Peyer's patch (tissue), 4 donors: ENCODE measurements around the gene PDE4D. TPM values are rescaled to one million over a fixed set of nuclear protein-coding genes. Genes with fewer than 3 reads are reported as not detected.

ENCODE experiments used
- DNase-seq, 3 donors: peaks; one replicate each; pipeline ENCODE4 v3.0.0-alpha.2; 2017 to 2019
- H3K27ac ChIP-seq, 4 donors: fragments of 200-600 bp; sonication (generic); one replicate each; pipeline ENCODE4 v1.5.1; 2016 to 2019
- H3K27me3 ChIP-seq, 2 donors: fragments of 200-600 bp; sonication (generic); one replicate each; pipeline ENCODE4 v1.5.1; 2019
- H3K36me3 ChIP-seq, 3 donors: fragments of 200-600 bp; sonication (generic); one replicate each; pipeline ENCODE4 v1.5.1; 2016 to 2019
- H3K4me1 ChIP-seq, 4 donors: fragments of 200-600 bp; sonication (generic); one replicate each; pipeline ENCODE4 v1.5.1; 2016 to 2019
- H3K4me3 ChIP-seq, 4 donors: fragments of 200-600 bp; sonication (generic); 1 replicate in 3 of 4; 2 replicates in 1 of 4; pipeline ENCODE4 v1.5.1; 2016 to 2019; ENCODE audit warnings: mild to moderate bottlenecking in 1 of 4
- H3K9me3 ChIP-seq, 4 donors: fragments of 200-600 bp; sonication (generic); one replicate each; pipeline ENCODE4 v1.5.1; 2016 to 2019; ENCODE audit warnings: mild to moderate bottlenecking in 1 of 4
- CTCF ChIP-seq, 6 experiments: fragments of 450-650 bp in 4 of 6; fragments of 200-600 bp in 2 of 6; sonication (generic) in 1 of 6; IDR thresholded peaks; one replicate each; pipeline ENCODE4 v1.5.1; 2017 to 2019; ENCODE audit warnings: antibody characterized with exemption in 6 of 6, mild to moderate bottlenecking in 3 of 6, moderate library complexity in 1 of 6
- POLR2A ChIP-seq, 2 donors: fragments of 450-650 bp; IDR thresholded peaks; one replicate each; pipeline ENCODE4 v1.5.1; 2017; ENCODE audit warnings: antibody characterized with exemption in 2 of 2, mild to moderate bottlenecking in 2 of 2, moderate library complexity in 2 of 2
- total RNA-seq, 4 donors: library from RNA; depleted of rRNA; stranded (reverse); fragments of >200 nt; gene quantifications; one replicate each; pipeline ENCODE4 v1.1.0, GENCODE V29; 2016

Gene PDE4D
- total RNA-seq, 4 donors from 2014 or later = 19.8 to 89.1 (median 43.9) TPM

GRCh38 chr5:59685191-59685530 lies 208.4 kb downstream of the PDE4D start:
- Histone ChIP-seq H3K4me3 (no peak overlapping the region), H3K4me1 (peaks cover 0 to 6% (median 0%) of the 10 kb centered on the region in 4 donors), H3K9me3 (no peaks in the 10 kb centered on the region), H3K27ac (no peak overlapping the region), H3K27me3 (no peaks in the 10 kb centered on the region), H3K36me3 (no peaks in the 10 kb centered on the region)
- TF ChIP-seq CTCF (IDR thresholded peaks at IDR 0.05) (no peak), POLR2A (IDR thresholded peaks at IDR 0.05) (no peak)
- DNase-seq = no peak

DNA sequence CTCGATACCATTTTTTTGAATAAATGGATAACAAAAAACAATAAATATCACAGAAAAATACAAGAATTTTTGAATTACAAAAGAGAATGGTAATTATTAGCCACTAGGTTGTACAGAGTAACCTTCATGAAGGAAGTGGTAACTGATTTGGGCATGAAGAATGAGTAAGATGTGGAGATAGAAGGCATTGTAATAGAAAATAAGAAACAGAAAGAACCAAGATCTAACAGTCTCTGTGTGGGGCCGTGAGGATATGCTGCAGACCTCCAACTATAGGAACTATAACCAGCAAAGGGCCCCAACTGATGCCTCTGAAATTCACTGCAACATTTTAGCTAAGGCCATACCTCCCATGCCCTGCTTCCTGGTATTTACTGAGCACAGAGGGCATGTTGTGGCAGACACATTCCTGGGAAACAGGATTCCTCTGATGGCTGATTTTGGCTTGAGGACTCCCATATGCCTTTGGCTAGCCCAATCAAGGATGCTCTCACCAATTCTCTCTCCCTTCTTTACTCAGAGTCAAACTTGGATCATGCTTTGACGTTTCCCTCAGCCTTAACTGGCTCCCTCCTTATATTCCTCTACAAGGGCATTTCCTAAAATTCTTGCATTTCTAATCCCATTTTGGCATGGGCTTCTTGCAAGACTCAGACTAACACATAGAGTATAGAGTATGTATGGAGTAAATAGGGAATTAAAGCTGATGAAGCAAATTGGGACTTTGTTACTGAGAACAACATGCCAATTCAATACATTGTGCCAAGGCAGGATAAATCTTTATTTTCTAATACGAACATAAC lies 208.9 kb downstream of the PDE4D start:
- no peak for DNase-seq
- Histone ChIP-seq H3K9me3 (no peaks in the 10 kb centered on the region), H3K27ac (no peak overlapping the region), H3K4me1 (peaks cover 0 to 6% (median 0%) of the 10 kb centered on the region in 4 donors), H3K27me3 (no peaks in the 10 kb centered on the region), H3K4me3 (no peak overlapping the region), H3K36me3 (no peaks in the 10 kb centered on the region)
- no peak for TF ChIP-seq CTCF (IDR thresholded peaks at IDR 0.05)
- TF ChIP-seq POLR2A (IDR thresholded peaks at IDR 0.05) = no peak

DNA sequence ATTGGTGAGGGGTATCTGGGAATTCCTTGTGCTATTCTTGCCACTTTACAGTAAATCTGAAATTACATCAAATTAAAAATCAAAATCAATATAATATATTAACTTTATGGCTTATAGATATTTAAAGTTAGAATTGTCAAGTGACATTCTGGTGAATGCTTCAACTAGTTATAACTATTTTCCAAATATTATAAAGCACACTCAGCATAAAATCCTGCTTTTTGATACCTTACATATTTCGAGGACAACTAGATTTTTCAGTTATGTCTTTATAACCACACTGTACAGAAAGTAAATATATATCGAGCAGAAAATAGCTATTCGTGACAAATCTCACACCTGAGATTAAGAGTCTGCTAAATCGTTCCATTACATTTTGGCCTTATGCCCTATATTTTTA lies 210.2 kb downstream of the PDE4D start:
- Histone ChIP-seq H3K27me3 (no peaks in the 10 kb centered on the region), H3K9me3 (no peaks in the 10 kb centered on the region), H3K4me3 (no peak overlapping the region), H3K4me1 (peaks cover 0 to 6% (median 0%) of the 10 kb centered on the region in 4 donors), H3K36me3 (no peaks in the 10 kb centered on the region), H3K27ac (no peak overlapping the region)
- TF ChIP-seq CTCF (IDR thresholded peaks at IDR 0.05) (no peak), POLR2A (IDR thresholded peaks at IDR 0.05) (no peak)
- DNase-seq = no peak

- Histone ChIP-seq H3K4me1 (peaks cover 0 to 6% (median 0%) of the 10 kb centered on the region in 4 donors), H3K27me3 (no peaks in the 10 kb centered on the region), H3K27ac (no peak overlapping the region), H3K36me3 (no peaks in the 10 kb centered on the region), H3K4me3 (no peak overlapping the region), H3K9me3 (no peaks in the 10 kb centered on the region)
- DNase-seq = no peak
- TF ChIP-seq CTCF (IDR thresholded peaks at IDR 0.05) (no peak), POLR2A (IDR thresholded peaks at IDR 0.05) (no peak)
These were observed 211.0 kb downstream of the PDE4D start for GRCh38 chr5:59682542-59682941.

GRCh38 chr5:59678943-59679342 lies 214.6 kb downstream of the PDE4D start:
- Histone ChIP-seq H3K4me1 (no peaks in the 10 kb centered on the region), H3K27ac (no peak overlapping the region), H3K27me3 (no peaks in the 10 kb centered on the region), H3K36me3 (no peaks in the 10 kb centered on the region), H3K4me3 (no peak overlapping the region), H3K9me3 (no peaks in the 10 kb centered on the region)
- TF ChIP-seq POLR2A (IDR thresholded peaks at IDR 0.05) = no peak
- no peak for TF ChIP-seq CTCF (IDR thresholded peaks at IDR 0.05)
- no peak for DNase-seq
